Measurements from ENCODE around the gene TAF1L. TPM values are rescaled to one million over a fixed set of nuclear protein-coding genes. Genes with fewer than 3 reads are reported as not detected.
A peak's percentile ranks its signal among the peaks of the same experiment; 100 is the strongest.
"Not testable (repeated sequence)": the region's sequence is repeated elsewhere in the genome, so short reads cannot be mapped to it uniquely, and the experiment has no call there.

Gene TAF1L
- total RNA-seq, 6 experiments from 2014 or later: not detected

- Histone ChIP-seq H3K4me1 (no peaks in the 10 kb centered on the region), H3K9me3 (no peaks in the 10 kb centered on the region), H3K4me3 (no peak overlapping the region), H3K36me3 (no peaks in the 10 kb centered on the region), H3K27ac (no peak overlapping the region), H3K27me3 (no peaks in the 10 kb centered on the region)
- DNase-seq (no peak), ATAC-seq (no peak)
- intact Hi-C loops (cut with DNase I): no loop called here
- TF ChIP-seq, protein P1, sequence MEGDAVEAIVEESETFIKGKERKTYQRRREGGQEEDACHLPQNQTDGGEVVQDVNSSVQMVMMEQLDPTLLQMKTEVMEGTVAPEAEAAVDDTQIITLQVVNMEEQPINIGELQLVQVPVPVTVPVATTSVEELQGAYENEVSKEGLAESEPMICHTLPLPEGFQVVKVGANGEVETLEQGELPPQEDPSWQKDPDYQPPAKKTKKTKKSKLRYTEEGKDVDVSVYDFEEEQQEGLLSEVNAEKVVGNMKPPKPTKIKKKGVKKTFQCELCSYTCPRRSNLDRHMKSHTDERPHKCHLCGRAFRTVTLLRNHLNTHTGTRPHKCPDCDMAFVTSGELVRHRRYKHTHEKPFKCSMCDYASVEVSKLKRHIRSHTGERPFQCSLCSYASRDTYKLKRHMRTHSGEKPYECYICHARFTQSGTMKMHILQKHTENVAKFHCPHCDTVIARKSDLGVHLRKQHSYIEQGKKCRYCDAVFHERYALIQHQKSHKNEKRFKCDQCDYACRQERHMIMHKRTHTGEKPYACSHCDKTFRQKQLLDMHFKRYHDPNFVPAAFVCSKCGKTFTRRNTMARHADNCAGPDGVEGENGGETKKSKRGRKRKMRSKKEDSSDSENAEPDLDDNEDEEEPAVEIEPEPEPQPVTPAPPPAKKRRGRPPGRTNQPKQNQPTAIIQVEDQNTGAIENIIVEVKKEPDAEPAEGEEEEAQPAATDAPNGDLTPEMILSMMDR (IDR thresholded peaks at IDR 0.05): no peak
- no peak for TF ChIP-seq POLR2A (IDR thresholded peaks at IDR 0.05)
- WGBS (ENCODE audit: insufficient coverage, low coverage, low lambda C conversion rate, missing lambda C conversion rate): 34% methylated on average over 2 of the region's 2 CpGs
Measured at GRCh38 chr9:32606811-32607210, 28.7 kb downstream of the TAF1L start.

- H3K27me3 ChIP-seq: no peaks in the 10 kb centered on the region
- no peak overlapping the region for H3K4me3 ChIP-seq
- WGBS (ENCODE audit: insufficient coverage, low coverage, low lambda C conversion rate, missing lambda C conversion rate): 72% methylated on average over 8 of the region's 12 CpGs
- no peak for ATAC-seq
- no peak overlapping the region for H3K27ac ChIP-seq
- no peak for TF ChIP-seq POLR2A (IDR thresholded peaks at IDR 0.05)
- TF ChIP-seq, protein P1 (IDR thresholded peaks at IDR 0.05): no peak
- intact Hi-C loops (cut with DNase I): no loop called here
- no peak for DNase-seq
- H3K4me1 ChIP-seq: no peaks in the 10 kb centered on the region
- H3K36me3 ChIP-seq: no peaks in the 10 kb centered on the region
- H3K9me3 ChIP-seq: no peaks in the 10 kb centered on the region
Measured at GRCh38 chr9:32603914-32604852, 31.3 kb downstream of the TAF1L start.

- H3K27ac ChIP-seq; H3K27me3 ChIP-seq; H3K9me3 ChIP-seq; H3K4me3 ChIP-seq; ATAC-seq; intact Hi-C loops (cut with DNase I); H3K4me1 ChIP-seq; H3K36me3 ChIP-seq; DNase-seq: not testable (repeated sequence)
- WGBS (ENCODE audit: insufficient coverage, low coverage, low lambda C conversion rate, missing lambda C conversion rate): 35% methylated on average over 3 of the region's 3 CpGs
Measured at GRCh38 chr9:32599021-32599420, 36.4 kb downstream of the TAF1L start.

DNA sequence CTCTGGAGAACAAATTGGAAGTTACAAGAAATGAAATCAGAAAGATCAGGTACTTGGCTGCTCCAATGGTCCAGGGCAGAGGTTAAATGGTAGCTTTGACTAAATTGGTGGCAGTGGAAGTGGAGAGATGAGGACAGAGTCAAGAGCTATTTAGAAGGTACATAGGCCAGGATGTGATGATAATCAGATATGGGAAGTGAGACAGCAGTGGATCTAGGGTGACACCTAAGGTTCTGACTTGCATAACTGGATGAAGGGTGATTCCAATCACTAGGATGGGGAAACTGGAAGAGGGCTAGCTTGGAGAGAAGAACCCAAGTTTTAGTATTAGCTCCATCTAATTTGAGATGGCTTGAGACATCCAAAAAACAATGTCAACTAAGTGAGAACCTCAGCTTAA lies 38.5 kb downstream of the TAF1L start:
- Histone ChIP-seq H3K27me3 (no peaks in the 10 kb centered on the region), H3K4me1 (no peaks in the 10 kb centered on the region), H3K4me3 (no peak overlapping the region), H3K27ac (no peak overlapping the region), H3K36me3 (no peaks in the 10 kb centered on the region), H3K9me3 (no peaks in the 10 kb centered on the region)
- no peak for ATAC-seq
- intact Hi-C loops (cut with DNase I): no loop called here
- no peak for DNase-seq
- TF ChIP-seq POLR2A (IDR thresholded peaks at IDR 0.05): no peak
- TF ChIP-seq, protein P1 (IDR thresholded peaks at IDR 0.05): no peak

DNA sequence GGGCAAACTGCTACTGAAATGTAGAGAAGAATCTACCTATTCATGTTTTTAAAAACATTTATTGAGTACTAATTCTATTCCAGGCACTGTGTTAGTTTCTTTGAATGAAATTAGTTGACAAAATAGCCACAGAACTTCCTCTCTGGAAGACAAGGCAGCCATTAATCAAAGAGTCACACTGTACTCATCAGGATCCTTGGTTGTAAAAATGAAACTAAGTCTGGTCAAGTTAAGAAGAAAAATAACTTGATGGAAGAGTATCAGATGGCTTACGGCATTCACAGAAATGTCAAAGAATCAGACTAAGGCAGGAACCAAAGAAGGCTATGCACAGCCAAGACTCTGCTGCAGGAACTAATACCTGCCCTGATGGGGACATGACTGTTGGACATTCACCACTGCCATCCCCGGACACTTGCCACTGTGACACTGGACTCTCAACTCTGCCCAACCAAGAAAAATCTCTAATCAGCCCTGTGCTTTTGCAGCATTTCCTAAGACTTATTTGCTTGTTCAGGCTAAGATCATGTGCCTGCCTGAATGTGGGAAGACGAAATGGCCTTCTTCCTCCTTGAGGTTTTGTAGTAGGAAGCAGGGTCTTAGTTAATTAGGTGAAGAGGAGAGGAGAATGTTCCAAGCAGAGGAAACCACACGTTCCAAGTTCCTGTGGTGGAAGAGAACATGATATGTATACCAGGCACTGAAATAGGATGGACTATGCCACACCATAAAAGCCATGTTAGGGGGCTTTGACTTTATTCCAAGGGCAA lies 39.2 kb downstream of the TAF1L start:
- H3K27me3 ChIP-seq: no peaks in the 10 kb centered on the region
- 43% methylated on average over 4 of the region's 4 CpGs for WGBS (ENCODE audit: insufficient coverage, low coverage, low lambda C conversion rate, missing lambda C conversion rate)
- no peak for TF ChIP-seq POLR2A (IDR thresholded peaks at IDR 0.05)
- TF ChIP-seq, protein P1 (IDR thresholded peaks at IDR 0.05): no peak
- no peaks in the 10 kb centered on the region for H3K36me3 ChIP-seq
- H3K9me3 ChIP-seq: no peaks in the 10 kb centered on the region
- no peak overlapping the region for H3K27ac ChIP-seq
- DNase-seq (no peak), ATAC-seq (peak in 2 of 4 donors; percentile 29 to 33)
- intact Hi-C loops (cut with DNase I): no loop called here
- no peaks in the 10 kb centered on the region for H3K4me1 ChIP-seq
- no peak overlapping the region for H3K4me3 ChIP-seq

Measured in right lobe of liver (tissue), 6 donors.